Stimulated activated CD8-positive, alpha-beta memory T cell treated with anti-CD3 and anti-CD28 coated beads, Interleukin-7, amount 100 ng/mL, for 1 hour (primary cell): ENCODE measurements around the gene PHF1.
A peak's percentile ranks its signal among the peaks of the same experiment; 100 is the strongest.

Experiments used
- DNase-seq, 2 donors: peaks; one replicate each; pipeline ENCODE4 v3.0.0-alpha.2; 2020; ENCODE audit warnings: low read depth in 2 of 2

The PHF1 gene

DNA sequence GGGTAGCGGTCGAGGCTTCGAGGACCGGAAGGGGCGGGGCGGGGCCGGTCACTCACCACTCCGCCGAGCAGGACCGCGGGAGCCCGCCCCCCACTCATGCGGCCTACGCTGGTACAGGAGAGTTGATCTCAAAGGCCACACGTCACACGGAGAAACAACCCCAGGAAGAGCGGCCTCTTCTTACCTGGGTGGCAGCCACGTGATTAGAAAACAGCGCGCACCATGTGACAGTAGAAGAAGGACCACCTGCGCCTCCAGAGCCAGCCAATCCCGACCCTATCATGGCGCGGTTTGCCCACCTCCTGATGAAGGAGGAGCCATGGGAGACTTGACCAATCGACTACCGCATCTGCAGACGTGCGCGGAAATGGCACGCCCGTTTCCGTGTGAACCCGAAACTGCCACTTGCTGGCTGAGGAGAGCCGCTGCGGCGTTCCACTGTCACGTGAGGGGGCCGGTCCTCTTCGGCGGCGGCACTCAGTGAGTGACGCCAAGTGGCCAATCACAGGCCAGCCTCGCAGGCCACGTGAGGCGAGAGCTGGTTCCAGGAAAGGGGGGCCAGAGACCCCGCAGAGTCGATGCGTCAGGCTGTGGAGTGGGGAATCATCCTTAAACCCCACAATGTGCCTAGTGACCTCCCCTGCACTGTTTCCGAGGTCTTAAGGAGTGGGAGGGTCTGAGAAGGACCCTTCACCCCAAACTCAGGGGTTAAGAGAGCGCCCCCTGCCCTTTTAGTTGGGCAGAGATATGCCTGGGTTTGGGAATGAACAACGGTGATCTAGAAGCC, 7.3 kb downstream of the PHF1 start, which contains the start of gene CUTA:
Gene CUTA (minus strand): TSS at position 205 of the 787 bp plus-strand sequence. CDS start 107 bp downstream, at position 98.
- peak; percentile 95 to 98 for DNase-seq

DNA sequence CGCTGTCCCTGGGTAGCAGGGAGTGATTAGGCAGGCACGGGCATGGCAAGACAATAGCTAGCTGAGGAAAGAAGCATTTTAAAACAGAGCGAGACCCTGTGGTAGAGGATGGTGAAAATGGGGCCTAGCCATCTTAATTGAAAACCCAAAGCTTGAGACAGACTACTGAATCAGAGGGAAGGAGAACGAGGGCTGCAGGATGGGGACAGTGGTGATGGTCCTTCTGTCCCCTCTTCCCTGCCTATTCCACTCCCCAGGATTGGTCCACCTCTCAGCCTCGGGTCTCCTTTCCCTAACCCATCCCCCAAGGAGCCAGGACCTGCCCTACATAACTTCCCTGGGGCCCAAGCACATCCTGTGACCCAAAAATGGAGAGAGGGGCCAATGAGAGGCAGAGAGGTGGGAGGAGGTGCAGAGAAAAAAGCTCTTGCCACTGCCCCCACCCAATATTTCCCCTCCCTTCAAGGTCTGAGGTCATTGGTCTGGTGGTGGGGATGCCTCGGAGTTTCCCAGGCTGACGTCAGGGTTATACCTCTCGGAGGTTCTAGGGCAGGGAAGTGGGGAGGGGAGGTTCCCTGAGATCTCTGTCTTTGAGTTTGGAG, 8.0 kb downstream of the PHF1 start:
- DNase-seq = no peak

DNA sequence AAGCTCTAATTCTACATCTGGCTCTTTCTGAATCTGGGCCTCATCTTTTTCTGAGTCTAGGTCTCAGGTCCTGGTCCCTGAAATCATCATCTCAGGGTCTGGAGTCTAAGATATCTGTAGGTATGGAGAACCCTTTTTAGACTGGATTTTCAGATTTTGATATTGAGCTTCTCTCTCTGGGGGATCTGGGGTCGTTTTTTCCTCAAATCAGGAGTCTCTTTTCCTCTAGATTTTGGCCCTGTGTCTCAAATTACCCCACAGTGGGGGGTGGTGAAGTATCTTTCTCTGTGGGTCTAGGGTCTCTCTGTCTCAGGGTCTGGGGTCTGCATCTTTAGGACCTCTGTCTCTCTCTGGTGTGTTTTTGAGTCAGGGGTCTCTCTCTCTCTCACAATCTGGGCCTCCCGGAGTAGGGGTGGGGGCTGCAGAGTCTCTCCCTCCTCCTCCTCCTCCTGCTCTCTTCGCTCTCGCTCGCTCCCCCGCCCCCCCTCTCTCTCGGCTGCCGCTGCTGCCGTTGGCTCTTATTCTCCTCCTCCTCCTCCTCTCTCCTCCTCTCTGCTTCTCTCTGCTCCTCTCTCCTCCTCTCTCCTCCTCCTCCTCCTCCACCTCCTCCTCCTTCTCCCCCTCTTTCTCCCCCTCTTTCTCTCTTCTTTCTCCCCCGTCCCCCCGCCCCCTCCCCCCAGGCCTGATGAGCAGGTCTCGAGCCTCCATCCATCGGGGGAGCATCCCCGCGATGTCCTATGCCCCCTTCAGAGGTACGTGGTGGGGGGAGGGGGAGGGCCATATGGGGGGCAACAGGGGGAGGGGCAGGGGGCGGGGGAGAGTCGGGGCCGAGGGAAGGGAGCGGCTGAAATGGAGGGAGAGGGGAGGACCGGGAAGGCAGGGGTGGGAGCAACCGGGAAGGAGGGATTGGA, 9.0 kb downstream of the PHF1 start, which contains the start of gene SYNGAP1:
Gene SYNGAP1 (plus strand): TSS at position 486 of the 911 bp plus-strand sequence. CDS start 200 bp downstream, at position 686.
- DNase-seq = no peak

DNA sequence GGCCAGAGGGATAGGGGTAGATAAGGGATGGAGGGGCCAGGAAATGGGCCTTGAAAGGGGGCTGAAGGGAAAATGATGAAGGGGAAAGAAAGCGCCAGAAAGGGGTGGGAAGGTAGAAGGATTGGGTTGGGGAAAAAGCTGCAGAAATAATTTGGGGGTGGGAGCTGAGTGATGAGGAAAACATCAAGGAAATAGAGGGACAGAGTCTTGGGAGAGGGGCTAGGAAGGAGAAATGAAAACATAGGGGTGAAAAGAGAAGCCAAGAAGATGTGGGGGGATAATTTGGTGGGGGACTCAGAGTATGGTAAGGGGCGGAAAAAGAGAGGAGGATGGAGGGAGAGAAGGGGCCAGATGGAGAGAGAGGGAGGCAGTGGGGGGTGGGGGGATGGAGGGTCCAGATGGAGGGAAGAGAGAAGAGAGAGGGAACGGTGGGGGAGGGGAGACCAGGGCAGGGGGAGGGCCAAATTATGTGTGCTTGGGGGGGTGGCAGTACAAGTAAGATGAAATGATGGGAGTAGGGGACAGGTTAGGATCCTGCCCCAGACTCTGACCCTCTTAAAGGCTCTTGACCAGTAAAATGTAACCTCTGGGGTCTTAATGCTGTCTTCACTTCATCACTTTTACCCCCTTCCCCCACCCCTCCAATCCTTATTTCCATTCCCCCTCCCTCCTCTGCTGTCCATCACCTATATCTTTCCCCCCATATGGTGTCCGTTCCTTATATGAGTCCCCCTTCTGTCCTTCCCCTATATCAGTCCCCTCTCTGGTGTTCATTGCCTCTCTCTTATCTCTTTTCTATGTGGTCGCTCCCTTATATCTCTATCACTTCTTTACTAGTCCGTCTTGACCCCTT, 9.9 kb downstream of the PHF1 start:
- no peak for DNase-seq

DNA sequence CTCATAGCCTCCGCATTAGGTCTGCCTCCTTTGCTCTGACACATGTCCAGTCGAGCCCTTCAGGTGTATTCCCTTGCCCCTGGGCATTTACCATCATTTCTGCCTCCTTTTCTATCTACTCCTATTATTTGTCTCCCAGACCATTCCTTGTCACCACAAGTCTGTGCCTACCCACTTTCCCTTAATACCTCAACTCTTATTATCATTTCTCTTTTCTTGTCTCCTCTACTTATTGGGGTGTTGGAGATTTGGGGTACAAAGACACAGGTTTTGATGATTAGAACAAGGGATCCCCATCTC, 10.5 kb downstream of the PHF1 start:
- DNase-seq = no peak

DNA sequence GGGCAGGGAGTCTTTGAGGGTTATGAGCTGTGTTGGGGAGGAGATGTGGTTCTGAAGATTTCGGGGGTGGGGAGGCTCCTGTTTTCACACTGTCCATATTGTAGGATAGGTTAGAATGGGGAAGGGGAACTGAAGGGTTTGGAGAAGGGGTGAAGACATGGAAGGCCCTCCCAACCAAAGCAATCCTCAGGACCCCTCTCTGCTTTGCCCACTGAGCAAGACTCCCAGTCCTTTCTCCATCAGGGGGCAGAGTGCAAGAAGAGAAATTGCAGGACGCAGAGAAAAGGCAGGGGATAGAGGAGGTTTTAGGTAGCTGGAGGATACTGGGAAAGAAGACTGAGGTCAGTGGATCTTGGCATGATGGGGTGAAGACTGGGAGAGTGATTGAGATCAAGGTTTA, 13.0 kb downstream of the PHF1 start:
- no peak for DNase-seq

DNA sequence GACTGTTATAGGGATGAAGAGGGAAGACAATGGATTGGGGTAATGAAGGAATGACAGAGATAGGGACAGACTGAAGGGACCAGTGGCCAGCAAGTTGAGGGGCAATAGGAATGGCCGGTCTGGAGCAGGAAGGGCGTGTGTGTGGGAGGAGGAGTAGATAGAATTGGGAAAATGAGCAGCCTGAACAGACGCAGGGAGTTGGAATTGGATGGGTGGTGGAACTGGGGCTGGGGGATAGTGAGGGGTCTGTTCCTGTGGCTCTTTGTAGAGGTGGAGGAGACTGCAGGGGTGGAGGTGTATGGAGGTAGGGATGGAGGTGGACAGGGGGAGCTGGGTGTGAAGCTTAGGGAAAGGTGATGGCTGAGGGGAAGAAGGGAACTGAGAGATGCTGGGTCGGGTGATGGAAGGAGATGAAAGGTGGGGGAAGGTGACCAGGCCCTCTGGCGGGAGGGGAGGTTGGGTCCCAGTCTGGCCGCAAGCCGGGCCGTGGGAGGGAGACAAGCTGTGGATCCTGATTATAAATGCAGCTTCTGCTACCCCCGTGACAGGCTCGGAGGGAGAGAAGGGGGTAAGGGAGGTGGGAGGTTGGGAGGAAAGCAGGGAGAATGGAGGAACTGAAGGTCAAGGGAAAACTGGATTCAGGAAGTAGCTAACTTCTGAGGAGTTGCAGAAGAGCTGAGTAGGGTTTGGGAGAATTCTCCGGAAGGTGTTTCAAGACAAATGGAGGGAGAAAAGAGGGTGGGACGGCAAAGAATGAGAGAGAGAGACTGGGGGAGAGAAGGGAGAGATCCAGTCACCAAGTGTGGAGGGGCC, 14.2 kb downstream of the PHF1 start:
- DNase-seq = no peak

DNA sequence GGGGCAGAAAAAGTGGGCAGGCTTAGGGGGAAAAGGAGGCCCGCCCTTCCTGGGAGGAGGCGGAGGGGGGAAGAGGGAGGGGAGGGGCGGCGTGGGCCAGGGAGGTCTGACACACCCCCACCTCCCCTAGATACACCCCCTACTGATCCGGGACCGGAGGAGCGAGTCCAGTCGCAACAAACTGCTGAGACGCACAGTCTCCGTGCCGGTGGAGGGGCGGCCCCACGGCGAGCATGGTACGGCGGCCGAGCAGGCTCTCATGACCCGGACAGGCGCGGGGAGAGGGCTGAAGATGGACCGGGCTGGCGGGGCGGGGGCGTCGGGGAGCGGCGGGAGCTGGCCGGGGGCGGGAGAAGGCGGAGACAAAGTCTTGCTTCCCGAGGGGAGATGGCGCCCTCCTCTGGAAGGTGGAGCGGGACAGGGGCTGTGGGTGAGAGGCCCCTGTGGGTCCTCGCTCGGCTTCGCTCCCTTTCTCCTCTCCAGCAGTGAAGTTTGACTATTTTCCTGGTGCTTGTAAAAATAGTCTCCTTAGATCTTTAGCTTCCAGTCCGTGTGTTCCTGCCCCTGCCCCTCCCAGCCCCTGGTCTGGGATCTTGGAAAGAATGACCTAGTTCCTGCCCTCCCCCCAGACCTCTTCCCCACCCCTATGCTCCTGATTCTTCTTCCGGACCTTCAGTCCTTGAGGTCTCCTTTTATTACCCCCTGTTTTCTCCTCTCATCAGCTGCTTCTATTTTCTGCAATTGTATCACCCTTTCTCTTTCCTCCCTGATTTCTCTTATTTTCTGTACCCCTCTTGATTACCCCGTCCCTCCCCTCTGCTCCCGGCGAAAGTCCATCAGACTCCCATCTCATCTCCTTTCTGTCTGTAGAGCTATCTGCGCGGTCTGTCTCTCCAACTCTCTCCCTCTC, 15.1 kb downstream of the PHF1 start:
- DNase-seq = peak; percentile 56 to 69

DNA sequence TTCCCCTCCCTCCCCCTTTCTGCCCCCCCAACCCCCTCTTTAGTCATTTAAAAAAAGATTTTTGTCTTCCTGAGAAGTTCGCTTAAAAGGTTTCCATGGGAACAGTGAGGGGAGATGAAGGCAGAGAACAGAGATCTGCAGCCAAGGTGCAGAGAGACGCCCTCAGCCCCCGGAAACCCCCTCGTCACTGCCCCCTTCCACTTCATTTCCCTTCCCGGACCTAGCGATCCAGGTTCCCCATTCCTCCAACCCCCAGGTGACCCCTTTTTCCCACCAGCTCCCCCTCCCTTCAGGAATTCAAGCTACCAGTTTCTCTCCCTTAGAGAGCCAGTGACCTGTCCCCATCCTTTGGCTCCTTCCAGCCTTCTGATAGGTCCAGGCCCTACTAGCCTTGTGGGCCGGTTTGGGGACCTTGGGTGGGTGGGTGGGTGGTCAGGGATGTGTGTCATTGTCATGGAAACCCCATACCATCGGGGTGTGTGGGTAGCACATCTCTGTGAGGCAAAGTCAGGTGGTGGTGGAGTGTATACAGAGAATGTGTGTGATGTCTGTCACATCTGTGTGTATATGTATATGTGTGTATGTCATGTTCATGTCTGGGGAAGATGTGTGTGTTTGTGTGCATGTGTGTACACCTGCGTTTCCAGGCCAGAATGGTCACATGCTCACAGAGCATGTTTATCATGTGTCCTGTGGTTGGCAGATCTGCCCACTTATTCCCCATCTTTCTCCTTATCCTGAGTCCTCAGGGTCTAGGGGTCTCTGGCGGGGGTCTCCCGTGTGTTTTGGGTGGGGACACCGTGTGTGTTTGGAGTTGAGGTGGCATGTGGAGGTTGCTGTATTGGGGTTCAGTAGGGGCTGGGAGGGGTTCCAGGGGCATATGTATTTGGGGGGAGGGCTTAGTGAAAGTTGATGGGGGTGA, 16.0 kb downstream of the PHF1 start:
- DNase-seq = no peak

DNA sequence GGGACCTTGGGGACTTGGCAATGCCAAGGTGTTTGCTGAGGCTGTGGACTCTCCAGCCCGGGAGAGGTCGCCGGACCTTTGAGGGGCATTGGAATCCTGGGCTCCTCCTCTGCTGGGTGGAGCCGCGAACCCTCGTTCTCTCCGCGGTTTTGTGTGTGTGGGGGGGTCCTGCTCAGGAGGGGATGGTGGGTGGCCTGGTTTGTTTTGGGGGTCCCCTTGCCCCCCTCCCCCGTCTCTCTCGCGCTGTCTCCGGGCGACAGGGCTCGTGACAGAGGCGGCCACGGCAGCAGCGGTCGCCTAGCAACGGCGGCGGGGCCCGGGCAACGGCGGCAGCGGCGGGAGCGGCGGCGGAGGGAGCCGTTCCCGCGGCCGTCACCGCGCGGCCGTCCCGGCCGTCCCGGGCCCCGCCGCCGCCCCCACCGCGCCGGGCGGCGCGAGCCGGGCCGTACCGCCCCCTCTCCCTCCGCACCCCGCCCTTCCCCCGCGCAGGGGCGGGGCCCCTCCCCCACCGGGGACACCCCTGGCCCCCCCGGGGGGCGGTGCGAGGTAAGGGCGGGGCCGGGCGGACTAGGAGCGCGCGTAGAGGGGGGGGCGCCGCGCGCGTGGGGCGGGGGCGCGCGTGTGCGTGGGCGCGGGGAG, 16.9 kb downstream of the PHF1 start:
- no peak for DNase-seq

DNA sequence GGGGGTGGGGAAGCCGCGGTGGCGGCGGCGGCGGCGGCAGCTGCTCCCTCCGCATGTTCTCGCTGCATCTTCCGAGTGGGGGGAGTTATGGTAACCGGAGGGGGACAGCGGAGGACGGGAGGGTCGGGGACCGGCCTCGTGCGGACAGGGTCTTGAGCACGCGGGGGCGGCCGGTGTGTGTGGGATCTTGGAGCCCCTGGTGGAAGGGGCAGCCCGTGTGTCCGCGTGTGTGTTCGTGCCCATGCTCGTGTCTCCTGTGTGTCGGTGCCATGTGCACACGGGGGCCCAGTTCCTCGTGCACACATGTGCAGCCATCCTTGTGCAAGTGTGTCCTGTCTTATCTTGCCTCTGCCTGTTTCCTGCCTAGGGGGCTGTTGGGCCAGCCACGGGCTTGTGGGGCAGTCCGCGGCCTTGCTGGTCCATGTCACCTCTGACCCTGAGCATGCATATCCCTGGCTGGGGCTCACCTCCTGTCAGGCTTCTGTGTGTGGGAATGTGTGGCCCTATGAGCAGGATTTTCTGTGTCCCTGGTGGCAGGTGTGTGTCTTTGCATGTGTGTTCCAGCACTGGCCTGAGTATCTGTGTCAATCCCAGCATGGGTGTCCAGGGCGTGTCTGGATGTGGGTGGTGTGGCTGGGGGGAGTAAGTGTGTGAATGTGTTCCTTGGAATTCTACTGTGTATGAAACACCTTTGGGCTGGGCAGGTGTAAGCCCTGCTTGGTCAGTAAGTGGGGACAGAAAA, 17.6 kb downstream of the PHF1 start:
- DNase-seq = no peak

DNA sequence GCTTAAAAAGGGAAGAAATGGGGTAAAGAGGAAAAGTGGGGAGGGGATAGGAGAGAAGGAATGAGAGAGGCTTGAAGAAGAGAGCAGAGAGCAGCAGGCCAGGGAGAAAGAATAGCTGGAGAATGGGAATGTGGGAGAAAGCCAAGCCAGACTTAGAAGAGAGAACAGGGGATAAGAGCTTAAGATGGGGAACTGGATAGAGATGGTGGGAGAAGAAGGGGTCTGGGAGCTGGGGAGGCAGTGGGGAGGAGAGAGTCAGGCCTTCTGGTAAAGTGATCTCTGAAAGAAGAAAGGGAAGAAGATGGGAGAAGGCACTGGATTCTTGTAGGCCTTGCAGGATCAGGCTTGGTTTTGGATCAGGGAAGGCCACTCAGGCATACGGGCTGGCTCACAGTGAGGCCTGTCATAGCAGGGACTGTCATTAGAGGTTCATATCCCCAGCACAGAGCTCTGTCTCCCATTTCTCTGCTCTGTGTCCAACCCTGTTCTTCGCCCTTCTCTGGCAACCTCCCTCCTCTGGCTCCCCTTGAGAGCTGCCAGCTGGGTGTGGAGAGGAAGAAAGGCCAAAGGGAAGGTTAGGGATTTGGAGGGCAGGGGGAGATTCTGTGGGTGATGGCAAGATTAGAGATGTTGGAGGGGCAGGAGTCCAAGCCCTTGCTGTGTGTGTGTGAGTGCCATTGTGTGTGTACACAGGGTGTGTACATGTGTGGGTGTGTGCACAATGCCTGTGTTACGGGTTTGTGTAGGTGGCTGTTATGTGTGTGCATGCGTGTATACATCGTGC, 18.3 kb downstream of the PHF1 start:
- no peak for DNase-seq

DNA sequence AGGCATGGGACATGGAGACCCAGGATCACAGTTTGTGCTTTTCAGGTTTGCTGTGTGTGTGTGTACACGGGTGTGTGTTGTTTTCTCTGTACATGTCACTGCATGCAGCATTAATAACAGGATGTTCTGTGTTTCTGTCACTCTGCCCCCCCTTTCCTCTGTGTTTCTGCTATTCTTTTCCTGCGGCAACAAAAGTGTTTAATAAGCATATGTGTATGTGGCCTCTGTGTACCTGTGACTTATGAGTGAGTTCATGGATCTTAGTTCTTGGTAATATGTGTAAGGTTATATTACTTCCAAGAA, 18.9 kb downstream of the PHF1 start:
- no peak for DNase-seq

DNA sequence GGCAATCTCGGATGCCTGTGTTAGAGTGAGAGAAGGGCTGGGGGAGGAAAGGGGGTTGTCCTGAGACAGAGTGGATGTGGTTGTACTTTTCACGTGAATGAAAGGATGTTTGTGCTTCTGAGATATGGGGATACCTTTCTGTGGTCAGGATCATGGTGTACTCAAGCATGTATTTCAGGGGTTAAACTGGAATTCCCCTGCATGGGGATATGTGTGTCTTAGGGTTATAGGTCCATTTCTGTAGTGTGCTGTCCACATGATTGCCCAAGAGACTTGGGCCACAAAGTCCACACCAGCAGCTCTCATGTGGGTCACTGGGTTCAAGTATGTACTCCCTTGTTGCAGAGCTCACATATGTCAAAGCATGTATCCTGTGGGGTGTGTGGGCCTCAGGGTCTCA, 19.5 kb downstream of the PHF1 start:
- no peak for DNase-seq

DNA sequence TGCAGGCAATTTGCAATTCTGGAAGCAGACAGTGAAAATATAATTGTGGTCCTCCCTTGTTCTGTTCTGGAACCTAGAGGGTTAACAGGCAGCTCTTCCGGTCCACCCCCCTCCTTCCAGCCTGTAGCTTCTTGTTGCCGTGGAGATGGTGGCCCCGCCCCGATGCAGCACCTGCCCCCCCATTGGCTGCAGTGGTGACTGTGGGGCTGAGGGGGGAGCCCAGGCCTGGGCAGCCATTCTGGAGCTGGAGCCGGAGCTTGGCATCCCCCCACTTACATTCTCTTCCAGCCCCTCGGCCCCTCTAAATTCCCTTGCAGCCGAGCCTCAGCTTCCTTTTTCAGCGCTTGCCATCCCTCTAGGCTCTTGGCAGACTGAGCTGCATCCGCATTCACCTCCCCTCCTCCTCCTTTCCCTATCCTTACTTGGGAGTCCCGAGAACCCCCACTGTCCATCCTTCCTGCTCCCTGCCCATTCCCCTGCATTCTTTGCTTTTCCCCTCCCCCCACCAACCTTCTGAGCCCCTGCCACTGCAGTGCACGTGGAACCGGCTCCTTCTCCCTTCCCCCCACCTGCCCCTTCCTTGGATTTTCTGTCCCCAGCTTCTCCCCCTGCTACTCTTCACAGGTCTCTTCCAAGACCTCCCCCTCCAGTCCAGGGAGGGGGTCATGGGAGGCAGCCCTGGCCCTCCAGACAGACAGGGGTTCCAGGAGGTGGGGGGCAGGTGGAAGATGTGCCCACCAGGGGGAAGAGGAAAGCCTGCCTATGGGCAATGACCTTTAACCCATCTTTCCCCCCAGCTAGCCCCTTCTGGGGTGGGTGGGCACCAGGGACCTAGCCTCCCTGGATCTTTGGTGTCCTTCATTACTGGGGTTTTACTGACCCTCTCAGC, 20.4 kb downstream of the PHF1 start:
- DNase-seq = peak; percentile 51 to 71
